Measurements from ENCODE around the gene SLC26A8.

- no peak for TF ChIP-seq CTCF (IDR thresholded peaks at IDR 0.05; ENCODE audit: poor library complexity, severe bottlenecking)
- TF ChIP-seq REST (IDR thresholded peaks at IDR 0.05; ENCODE audit: borderline replicate concordance), result no peak
Observed at GRCh38 chr6:35907750-35908149, 116.7 kb downstream of the SLC26A8 start.
